Activated CD8-positive, alpha-beta T cell treated with anti-CD3 and anti-CD28 coated beads for 36 hours (primary cell): ENCODE data around the gene BIRC2. TPM values are rescaled to one million over a fixed set of nuclear protein-coding genes. Genes with fewer than 3 reads are reported as not detected.

ENCODE experiments used
- ATAC-seq: fragments of 200-7000 bp; cut with Tn5 transposase; one replicate; pipeline ENCODE4 v1.10.0; 2021; ENCODE audit warnings: mild to moderate bottlenecking, moderate library complexity
- CTCF ChIA-PET: fragments of 350-600 bp; sonication (Branson Sonifier 250); formaldehyde crosslinking; loops from one replicate; lab custom pipeline; 2021; ENCODE audit warnings: antibody characterized with exemption; lab: Charles Lee
- POLR2A ChIA-PET: fragments of 350-600 bp; sonication (Branson Sonifier 250); formaldehyde crosslinking; loops from one replicate; lab custom pipeline; 2021; ENCODE audit warnings: antibody characterized with exemption; lab: Charles Lee
- DNase-seq: peaks from one replicate; pipeline ENCODE4 v3.0.0-alpha.2; 2020
- H3K27ac Mint-ChIP-seq: one replicate; pipeline ENCODE4 v1.8.0; 2021; ENCODE audit warnings: mild to moderate bottlenecking, mixed read lengths
- H3K27me3 Mint-ChIP-seq: one replicate; pipeline ENCODE4 v1.8.0; 2021; ENCODE audit warnings: mixed read lengths
- H3K36me3 Mint-ChIP-seq: one replicate; pipeline ENCODE4 v1.8.0; 2021; ENCODE audit warnings: low read depth, mixed read lengths
- H3K4me1 Mint-ChIP-seq: one replicate; pipeline ENCODE4 v1.8.0; 2021; ENCODE audit warnings: low read depth, mixed read lengths
- H3K4me3 Mint-ChIP-seq: one replicate; pipeline ENCODE4 v1.8.0; 2021; ENCODE audit warnings: mild to moderate bottlenecking, moderate library complexity, mixed read lengths
- H3K9me3 Mint-ChIP-seq: one replicate; pipeline ENCODE4 v1.8.0; 2021; ENCODE audit warnings: mixed read lengths
- CTCF ChIP-seq: fragments of 200-600 bp; IDR thresholded peaks from one replicate; pipeline ENCODE4 v1.8.0; 2022; ENCODE audit warnings: antibody characterized with exemption, mild to moderate bottlenecking
- intact Hi-C: fragments of 100-400 bp; cut with micrococcal nuclease; formaldehyde crosslinking; loops from one replicate; pipeline ENCODE4 v1.10.0; 2022
- total RNA-seq, 2 experiments: library from RNA; stranded (reverse); gene quantifications; one replicate each; pipeline ENCODE4 v1.2.3, GENCODE V29; 2021

The BIRC2 gene
- total RNA-seq, 2 experiments from 2014 or later, result 29.8 to 32.9 TPM

GRCh38 chr11:102341844-102342318 is 5.1 kb upstream of the BIRC2 start:
- DNase-seq (peak; percentile 87), ATAC-seq (peak; percentile 63)
- ChIA-PET POLR2A (interaction anchor here (0.7 to 1.3 kb wide), 4 partner anchors 128 to 154 kb away, joined by 3 read pairs; no protein-coding TSS in a partner anchor), CTCF (interaction anchor here (0.7 to 10.4 kb wide), 66 partner anchors 8 to 329 kb away, joined by 3 to 204 read pairs (median 6); partner anchors contain the start of gene BIRC3)
- H3K27me3 Mint-ChIP-seq, result no peaks in the 10 kb centered on the region
- no peak overlapping the region for H3K4me3 Mint-ChIP-seq
- intact Hi-C loops, result loop anchor here (1.0 to 5.0 kb wide), 3 partner anchors 153 to 325 kb away; no protein-coding TSS in a partner anchor
- no peaks in the 10 kb centered on the region for H3K9me3 Mint-ChIP-seq
- peaks cover 2% of the 10 kb centered on the region for H3K36me3 Mint-ChIP-seq
- TF ChIP-seq CTCF, result peak; percentile 78
- H3K27ac Mint-ChIP-seq, result no peak overlapping the region
- H3K4me1 Mint-ChIP-seq, result peaks cover 23% of the 10 kb centered on the region

GRCh38 chr11:102343809-102344208 is 3.2 kb upstream of the BIRC2 start:
- no peak overlapping the region for H3K4me3 Mint-ChIP-seq
- peaks cover 8% of the 10 kb centered on the region for H3K36me3 Mint-ChIP-seq
- POLR2A ChIA-PET, result interaction anchor here (0.6 to 0.9 kb wide), 2 partner anchors 25 to 255 kb away, joined by 3 read pairs; no protein-coding TSS in a partner anchor
- H3K27ac Mint-ChIP-seq, result no peak overlapping the region
- CTCF ChIA-PET, result interaction anchor here (0.7 to 10.4 kb wide), 8 partner anchors 16 to 322 kb away, joined by 3 to 204 read pairs (median 6); no protein-coding TSS in a partner anchor
- no peaks in the 10 kb centered on the region for H3K27me3 Mint-ChIP-seq
- no peaks in the 10 kb centered on the region for H3K9me3 Mint-ChIP-seq
- DNase-seq, result no peak
- no peak for ATAC-seq
- H3K4me1 Mint-ChIP-seq, result peaks cover 28% of the 10 kb centered on the region
- no peak for TF ChIP-seq CTCF
- intact Hi-C loops, result loop anchor here (5.0 kb wide), 2 partner anchors 268 to 323 kb away; no protein-coding TSS in a partner anchor

GRCh38 chr11:102345904-102346303 is 1.1 kb upstream of the BIRC2 start:
- Mint-ChIP-seq H3K27me3 (no peaks in the 10 kb centered on the region), H3K36me3 (peaks cover 20% of the 10 kb centered on the region), H3K4me3 (peak overlapping the region; percentile 90), H3K4me1 (peaks cover 35% of the 10 kb centered on the region), H3K27ac (peak overlapping the region; percentile 95), H3K9me3 (no peaks in the 10 kb centered on the region)
- ChIA-PET CTCF (interaction anchor here (1.9 to 10.4 kb wide), 4 partner anchors 28 to 267 kb away, joined by 8 to 204 read pairs (median 58); partner anchors contain the start of gene BIRC3), POLR2A (interaction anchor here (2.5 kb wide), 1 partner anchor 28 kb away, joined by 6 read pairs; no protein-coding TSS in a partner anchor)
- intact Hi-C loops, result loop anchor here (5.0 kb wide), 1 partner anchor 106 kb away; the partner anchor contains the start of gene TMEM123
- TF ChIP-seq CTCF, result no peak
- DNase-seq (no peak), ATAC-seq (no peak)

GRCh38 chr11:102346456-102346747 is 612 bp upstream of the BIRC2 start:
- H3K4me3 Mint-ChIP-seq, result peak overlapping the region; percentile 90
- DNase-seq, result no peak
- CTCF ChIA-PET, result interaction anchor here (1.9 to 10.4 kb wide), 3 partner anchors 28 to 150 kb away, joined by 8 to 204 read pairs (median 11); partner anchors contain the start of gene BIRC3
- no peaks in the 10 kb centered on the region for H3K27me3 Mint-ChIP-seq
- intact Hi-C loops, result loop anchor here (5.0 kb wide), 1 partner anchor 106 kb away; the partner anchor contains the start of gene TMEM123
- POLR2A ChIA-PET, result interaction anchor here (2.5 kb wide), 1 partner anchor 28 kb away, joined by 6 read pairs; no protein-coding TSS in a partner anchor
- no peak for ATAC-seq
- no peaks in the 10 kb centered on the region for H3K9me3 Mint-ChIP-seq
- H3K4me1 Mint-ChIP-seq, result peaks cover 38% of the 10 kb centered on the region
- peaks cover 24% of the 10 kb centered on the region for H3K36me3 Mint-ChIP-seq
- peak overlapping the region; percentile 95 for H3K27ac Mint-ChIP-seq
- TF ChIP-seq CTCF, result no peak
